WI38 (cell line): ENCODE data around the gene C2CD4C.

Source experiments
- H3K4me3 ChIP-seq: 2 replicates; pipeline ENCODE4 v1.5.1; 2011; ENCODE audit warnings: low read depth, mild to moderate bottlenecking, control low read depth, low read length
- TF ChIP-seq, protein P1 (sequence below): IDR thresholded peaks from 2 replicates; pipeline ENCODE4 v1.5.1; 2012; ENCODE audit warnings: low read depth, mild to moderate bottlenecking, control low read depth, low read length

The C2CD4C gene

DNA sequence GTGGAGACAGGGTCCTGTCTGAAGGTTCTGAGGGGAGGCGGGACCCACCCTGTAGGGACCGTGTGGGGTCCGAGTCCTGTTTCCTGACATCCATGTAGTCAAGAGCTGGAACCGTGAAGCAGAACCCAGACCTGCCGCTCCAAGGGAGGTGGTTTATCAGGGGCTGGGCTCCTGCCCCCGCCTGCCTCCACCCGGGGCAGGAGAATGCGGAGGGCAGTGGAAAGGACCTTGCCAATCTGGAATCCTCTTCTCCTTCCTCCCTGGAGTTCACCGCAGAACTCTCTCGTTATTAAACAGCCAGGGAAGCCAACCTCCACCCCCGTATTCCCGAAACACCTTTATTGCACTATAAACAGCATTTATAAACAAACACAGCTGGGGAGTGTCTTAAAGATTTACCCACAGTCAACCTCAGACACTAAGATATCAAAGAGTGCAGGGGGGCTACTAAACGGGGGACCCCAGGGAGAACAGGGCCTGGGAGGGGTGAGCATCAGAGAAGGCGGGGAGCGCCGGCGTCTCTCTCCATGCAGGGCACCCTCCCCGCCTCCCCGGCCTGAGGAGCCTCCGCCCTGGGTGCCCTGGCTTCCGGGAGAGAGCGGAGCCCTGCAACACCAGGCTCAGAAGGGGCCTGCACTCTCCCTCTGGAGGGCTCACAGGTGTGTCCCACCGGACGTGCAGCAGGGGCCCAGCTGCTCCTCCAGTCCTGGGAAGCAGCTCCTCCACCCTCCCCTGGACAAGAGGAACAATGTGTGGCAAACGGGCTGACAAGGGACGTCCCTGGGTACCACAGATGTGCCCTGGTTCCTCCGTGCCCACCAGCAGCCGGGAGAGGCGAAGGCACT, 3.6 kb downstream of the C2CD4C start:
- TF ChIP-seq, protein P1, sequence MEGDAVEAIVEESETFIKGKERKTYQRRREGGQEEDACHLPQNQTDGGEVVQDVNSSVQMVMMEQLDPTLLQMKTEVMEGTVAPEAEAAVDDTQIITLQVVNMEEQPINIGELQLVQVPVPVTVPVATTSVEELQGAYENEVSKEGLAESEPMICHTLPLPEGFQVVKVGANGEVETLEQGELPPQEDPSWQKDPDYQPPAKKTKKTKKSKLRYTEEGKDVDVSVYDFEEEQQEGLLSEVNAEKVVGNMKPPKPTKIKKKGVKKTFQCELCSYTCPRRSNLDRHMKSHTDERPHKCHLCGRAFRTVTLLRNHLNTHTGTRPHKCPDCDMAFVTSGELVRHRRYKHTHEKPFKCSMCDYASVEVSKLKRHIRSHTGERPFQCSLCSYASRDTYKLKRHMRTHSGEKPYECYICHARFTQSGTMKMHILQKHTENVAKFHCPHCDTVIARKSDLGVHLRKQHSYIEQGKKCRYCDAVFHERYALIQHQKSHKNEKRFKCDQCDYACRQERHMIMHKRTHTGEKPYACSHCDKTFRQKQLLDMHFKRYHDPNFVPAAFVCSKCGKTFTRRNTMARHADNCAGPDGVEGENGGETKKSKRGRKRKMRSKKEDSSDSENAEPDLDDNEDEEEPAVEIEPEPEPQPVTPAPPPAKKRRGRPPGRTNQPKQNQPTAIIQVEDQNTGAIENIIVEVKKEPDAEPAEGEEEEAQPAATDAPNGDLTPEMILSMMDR, result no peak
- H3K4me3 ChIP-seq, result no peak overlapping the region

DNA sequence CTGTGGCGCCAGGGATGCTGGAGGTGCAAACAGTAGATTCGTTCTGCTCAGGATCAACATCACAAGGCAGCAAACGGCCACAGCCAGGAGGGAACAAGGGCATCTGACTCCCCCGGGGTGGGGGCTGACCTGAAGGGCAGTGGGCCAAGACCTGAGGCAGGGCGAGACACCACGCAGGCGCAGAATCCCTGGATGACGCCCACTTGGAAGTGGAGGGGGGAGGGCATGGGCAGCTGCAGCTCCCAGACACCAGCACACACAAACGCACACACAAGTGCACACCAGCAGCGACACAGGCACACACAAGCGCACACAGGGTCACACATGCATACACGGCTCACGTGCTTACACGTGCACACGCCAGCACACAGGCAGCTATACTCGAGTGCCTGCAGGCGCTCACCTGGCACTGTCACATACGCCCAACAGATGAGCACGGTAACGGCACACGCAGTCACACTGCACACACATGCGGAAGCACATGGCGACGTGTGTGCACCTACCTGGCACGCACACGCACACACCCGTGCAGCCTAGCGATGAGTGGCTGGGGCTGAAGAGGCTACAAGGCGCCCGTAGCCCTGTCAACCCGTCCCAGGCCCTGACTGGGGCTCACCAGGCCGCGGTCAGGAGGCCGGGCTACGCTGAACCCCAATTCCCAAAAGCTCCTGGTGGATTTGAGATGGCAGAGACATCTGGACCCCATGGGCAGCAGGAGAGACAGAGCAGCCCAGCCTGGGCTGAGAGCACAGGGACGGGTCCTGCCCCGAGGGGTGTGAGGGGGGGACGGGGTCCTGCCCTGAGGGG, 5.5 kb downstream of the C2CD4C start:
- no peak overlapping the region for H3K4me3 ChIP-seq
- TF ChIP-seq, protein P1, result no peak

DNA sequence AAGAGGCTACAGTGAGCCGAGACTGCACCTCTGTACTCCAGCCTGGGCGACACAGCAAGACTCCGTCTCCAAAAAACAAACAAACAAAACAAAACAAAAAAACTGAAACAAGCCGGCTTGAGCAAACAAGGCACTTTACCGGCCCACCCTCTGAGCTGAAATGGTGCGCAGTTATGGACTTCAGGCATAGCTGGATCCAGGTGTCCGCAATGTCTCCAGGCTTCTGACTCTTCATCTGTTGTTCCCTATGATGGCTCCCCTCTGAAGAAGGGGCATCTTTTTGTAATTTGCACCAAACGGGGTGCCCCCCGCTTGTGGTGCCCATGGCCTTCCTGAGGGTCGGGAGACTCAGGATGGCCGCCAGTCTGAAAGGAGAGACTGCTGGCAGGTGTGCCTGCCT, 6.2 kb downstream of the C2CD4C start:
- TF ChIP-seq, protein P1, result no peak
- no peak overlapping the region for H3K4me3 ChIP-seq

DNA sequence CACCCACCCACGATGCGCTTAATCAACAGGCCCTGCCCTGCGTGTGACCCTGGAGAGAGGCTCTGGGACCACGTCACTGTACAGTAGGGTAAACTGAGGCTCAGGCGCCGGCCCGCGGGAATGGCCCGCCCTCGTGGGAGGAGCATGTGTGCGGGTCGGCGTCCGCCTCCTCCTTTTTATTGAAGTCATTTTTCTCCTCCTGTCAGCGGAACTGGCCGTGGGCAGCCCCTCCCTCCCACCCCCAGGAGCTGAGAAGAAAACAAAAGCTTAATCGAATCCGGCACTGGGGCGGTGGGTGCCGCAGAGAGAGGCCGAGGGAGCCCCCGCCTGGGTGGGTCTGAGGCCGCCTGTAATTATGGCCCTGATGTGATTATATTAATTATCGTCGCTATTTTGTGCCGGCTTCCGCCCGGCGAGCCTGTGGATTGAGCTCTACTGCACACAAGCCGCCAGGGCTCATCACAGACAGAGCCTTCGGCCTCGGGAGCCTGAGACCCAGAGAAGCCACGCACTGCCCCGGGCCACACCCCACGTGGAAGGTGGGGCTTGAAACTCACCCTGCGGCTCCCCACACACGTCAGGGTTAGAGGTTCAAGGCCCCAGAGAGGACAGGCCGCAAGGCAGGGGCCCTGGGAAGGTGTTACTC, 7.0 kb downstream of the C2CD4C start:
- H3K4me3 ChIP-seq, result no peak overlapping the region
- TF ChIP-seq, protein P1, result no peak

DNA sequence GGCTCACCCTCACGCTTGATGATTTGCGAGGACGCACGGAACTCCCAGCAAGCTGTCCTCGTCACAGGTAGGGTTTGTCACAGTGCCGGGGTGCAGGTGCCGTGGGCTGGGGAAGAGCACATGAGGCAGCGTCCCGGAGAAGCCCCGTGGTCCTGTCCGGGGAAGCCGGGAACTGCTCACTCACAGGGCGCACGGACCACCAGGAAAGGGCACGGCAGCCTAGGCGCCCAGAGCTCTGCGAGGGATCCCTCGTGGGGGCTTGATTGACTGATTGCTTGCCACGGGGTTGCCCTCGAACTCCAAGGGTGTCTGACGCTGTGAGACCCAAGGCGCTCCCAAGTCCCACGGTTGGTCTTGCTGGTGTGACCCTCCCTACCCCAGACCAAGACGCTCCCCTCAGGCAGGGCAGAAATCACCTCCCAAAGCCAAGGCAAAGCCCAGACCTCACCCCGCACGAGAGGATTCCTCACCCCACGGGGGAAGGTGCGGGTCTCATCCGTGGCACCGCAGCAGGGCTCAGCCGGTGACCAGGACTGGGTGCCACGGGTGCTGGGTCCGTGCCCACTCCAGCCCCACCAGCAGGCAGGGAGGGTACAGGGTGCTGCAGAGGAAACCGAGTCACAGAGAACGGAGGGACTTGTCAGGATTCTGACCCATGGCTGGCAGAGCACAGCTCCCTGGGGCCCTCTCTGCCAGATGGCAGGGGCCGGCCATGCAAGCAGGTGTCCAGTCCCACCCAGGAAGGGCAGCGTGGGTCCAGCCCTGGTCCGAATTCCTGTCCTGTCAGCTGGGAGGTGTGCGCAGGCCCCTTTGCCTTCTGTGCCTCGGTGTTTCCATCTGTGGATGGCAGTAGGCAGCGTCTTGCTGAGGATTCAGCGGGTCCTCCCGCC, 7.7 kb downstream of the C2CD4C start:
- TF ChIP-seq, protein P1, result no peak
- H3K4me3 ChIP-seq, result no peak overlapping the region

DNA sequence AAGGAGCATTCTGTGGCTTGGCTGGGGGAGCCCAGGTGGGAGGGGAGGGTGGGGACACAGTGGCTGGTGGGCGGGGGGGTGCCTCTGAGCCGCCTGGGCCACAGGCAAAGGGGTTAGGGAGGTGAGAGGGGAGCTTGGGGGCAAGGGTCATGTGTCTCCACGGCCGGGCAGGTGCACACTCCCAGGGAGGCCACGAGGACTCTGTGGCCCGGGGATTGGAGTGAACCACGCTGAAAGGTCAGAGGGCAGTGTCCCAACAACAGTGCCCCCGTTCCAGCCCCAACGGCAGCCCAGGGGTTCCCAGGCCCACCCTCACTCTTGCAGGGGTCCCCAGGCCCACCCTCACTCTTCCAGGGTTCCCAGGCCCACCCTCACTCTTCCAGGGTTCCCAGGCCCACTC, 9.6 kb downstream of the C2CD4C start:
- H3K4me3 ChIP-seq, result no peak overlapping the region
- TF ChIP-seq, protein P1, result no peak
